GM12875 (cell line): Measurements from ENCODE around the gene ADGRL3.
"Not testable (repeated sequence)": the region's sequence is repeated elsewhere in the genome, so short reads cannot be mapped to it uniquely, and the experiment has no call there.

ENCODE experiments used
- H3K4me3 ChIP-seq: one replicate; pipeline ENCODE4 v1.5.1; 2011; ENCODE audit warnings: low read depth, low read length, control low read depth
- TF ChIP-seq, protein P1 (sequence below): IDR thresholded peaks from 2 replicates; pipeline ENCODE4 v1.5.1; 2011; ENCODE audit warnings: low read depth, mild to moderate bottlenecking, control low read depth, inconsistent platforms, low read length, moderate library complexity, borderline replicate concordance; ENCODE audit not compliant: insufficient read depth

The ADGRL3 gene

GRCh38 chr4:61500883-61501282, 300.8 kb downstream of the ADGRL3 start:
- TF ChIP-seq, protein P1, sequence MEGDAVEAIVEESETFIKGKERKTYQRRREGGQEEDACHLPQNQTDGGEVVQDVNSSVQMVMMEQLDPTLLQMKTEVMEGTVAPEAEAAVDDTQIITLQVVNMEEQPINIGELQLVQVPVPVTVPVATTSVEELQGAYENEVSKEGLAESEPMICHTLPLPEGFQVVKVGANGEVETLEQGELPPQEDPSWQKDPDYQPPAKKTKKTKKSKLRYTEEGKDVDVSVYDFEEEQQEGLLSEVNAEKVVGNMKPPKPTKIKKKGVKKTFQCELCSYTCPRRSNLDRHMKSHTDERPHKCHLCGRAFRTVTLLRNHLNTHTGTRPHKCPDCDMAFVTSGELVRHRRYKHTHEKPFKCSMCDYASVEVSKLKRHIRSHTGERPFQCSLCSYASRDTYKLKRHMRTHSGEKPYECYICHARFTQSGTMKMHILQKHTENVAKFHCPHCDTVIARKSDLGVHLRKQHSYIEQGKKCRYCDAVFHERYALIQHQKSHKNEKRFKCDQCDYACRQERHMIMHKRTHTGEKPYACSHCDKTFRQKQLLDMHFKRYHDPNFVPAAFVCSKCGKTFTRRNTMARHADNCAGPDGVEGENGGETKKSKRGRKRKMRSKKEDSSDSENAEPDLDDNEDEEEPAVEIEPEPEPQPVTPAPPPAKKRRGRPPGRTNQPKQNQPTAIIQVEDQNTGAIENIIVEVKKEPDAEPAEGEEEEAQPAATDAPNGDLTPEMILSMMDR, result no peak

GRCh38 chr4:61501812-61502211, 301.7 kb downstream of the ADGRL3 start:
- no peak overlapping the region for H3K4me3 ChIP-seq
- TF ChIP-seq, protein P1, result no peak

More at GRCh38 chr4:61500883-61501282, 300.8 kb downstream of the ADGRL3 start:
- H3K4me3 ChIP-seq, result no peak overlapping the region

DNA sequence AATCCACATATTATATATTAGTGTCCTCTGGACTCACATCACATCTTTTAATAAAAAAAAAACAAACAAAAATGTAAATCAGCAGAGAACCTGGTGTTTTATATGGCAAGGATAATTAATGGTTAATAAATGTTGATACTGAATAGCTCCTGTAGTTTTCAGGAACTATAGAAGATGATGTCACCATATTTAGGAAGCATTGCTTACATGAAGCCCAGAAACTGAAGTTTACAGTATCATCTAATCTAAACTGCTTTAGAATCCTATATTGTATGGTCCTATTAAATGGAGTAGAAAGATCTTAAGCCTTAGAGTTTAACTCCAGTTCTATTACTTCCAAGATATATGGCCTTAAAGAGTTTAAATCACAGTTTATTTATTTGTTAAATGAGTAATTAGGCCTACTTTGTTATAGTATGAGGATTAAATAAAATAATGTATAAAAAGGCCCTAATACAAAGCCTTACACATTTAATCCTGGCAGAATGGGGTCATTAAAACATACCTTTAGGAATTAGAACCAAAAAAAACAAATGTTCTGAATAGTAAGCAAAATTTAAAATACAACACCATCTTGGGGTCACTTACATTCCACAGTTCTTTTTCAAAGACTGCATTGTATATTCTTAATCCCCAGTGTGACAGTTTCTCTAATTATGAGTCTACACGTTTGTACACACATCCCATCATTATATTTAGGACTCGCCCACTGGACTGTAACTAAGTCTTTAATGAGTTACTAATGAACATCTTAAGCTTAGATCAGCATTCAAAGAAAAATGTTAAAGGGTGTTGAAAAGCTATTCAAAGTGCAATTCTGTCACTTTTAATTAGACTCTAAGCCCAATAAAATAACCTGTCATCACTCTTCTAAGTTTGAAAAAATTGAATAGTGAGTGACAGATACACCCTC, 305.9 kb downstream of the ADGRL3 start:
- H3K4me3 ChIP-seq, result no peak overlapping the region
- TF ChIP-seq, protein P1, result no peak

DNA sequence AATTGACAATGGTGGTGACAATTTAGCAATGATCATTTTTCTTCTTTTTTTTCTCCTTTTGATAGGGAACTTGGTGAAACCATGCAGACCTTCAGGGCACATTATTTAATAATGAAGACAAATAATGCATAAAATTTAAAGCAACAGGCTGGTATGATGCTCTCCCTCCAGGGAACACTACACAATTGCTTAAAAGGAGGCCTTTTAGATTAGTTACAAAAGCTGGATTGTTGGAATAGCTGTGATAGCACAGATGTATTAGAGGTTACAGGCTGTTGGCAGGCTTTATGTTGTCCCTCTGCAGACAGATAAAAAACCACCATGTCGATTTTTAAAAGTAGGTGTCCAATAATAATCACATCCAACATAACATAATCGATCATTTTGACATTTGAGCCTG, 307.0 kb downstream of the ADGRL3 start:
- no peak overlapping the region for H3K4me3 ChIP-seq
- TF ChIP-seq, protein P1, result no peak

- not testable (repeated sequence) for H3K4me3 ChIP-seq
Measured at GRCh38 chr4:61509721-61510241, 309.7 kb downstream of the ADGRL3 start.

DNA sequence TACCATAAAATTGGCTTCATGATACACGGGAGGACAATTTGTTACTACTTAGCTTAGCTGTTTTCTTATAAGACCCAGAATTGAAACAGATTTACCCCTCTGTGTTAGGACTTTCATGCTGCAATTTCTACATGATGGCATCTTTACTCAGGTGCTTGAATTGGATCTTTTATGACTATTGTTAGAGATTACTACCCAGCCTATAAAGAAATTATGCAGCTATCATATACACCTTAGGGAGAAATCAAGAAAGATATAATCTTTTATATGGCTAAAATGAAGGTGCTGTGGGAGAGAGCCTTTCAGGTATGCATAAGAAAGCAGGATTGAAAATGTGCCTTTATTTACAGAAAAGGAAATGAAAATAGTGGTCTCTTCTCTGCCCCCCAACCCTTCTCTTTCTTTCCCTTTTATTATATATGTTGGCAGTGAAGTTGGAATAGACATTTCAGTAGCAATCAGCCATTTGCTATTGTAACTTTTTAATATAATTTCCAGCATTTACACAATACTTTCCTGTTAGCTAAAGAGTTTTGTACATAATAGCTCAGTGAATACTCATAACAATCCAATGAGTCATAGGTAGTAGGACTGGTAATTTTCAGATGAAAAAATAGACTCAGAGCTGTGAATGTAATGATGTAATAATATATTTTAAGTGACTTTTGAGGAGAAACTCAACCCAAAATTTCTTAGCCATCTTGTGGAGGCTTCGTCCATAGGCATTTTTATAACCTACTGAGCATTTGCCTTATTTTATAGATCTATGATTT, 311.8 kb downstream of the ADGRL3 start:
- H3K4me3 ChIP-seq, result no peak overlapping the region
- TF ChIP-seq, protein P1, result no peak

GRCh38 chr4:61514991-61515390, 314.9 kb downstream of the ADGRL3 start:
- TF ChIP-seq, protein P1, result no peak
- no peak overlapping the region for H3K4me3 ChIP-seq
